Endothelial cell of umbilical vein (primary cell): ENCODE measurements around the gene COPZ2.

Source experiments
- CTCF ChIP-seq, 2 donors: IDR thresholded peaks; 1 replicate in 1 of 2; 2 replicates in 1 of 2; pipeline ENCODE4 v1.5.1; 2011; ENCODE audit warnings: low read length in 2 of 2, mild to moderate bottlenecking in 2 of 2, moderate library complexity in 2 of 2, control low read depth in 1 of 2, inconsistent platforms in 1 of 2, low read depth in 1 of 2; ENCODE audit not compliant: insufficient read depth in 1 of 2; ENCODE audit errors: extremely low read depth in 1 of 2
- EZH2 ChIP-seq: IDR thresholded peaks from 2 replicates; pipeline ENCODE4 v1.6.1; 2012; ENCODE audit warnings: borderline replicate concordance, low read depth, mild to moderate bottlenecking, moderate library complexity, low read length, inconsistent platforms; ENCODE audit not compliant: severe bottlenecking
- MAX ChIP-seq: IDR thresholded peaks from 2 replicates; pipeline ENCODE4 v1.6.1; 2011; ENCODE audit not compliant: insufficient read depth, insufficient read length
- MYC ChIP-seq: IDR thresholded peaks from one replicate; pipeline ENCODE4 v1.6.1; 2011; ENCODE audit warnings: mild to moderate bottlenecking, low read depth, low read length
- POLR2AphosphoS5 ChIP-seq: IDR thresholded peaks from 2 replicates; pipeline ENCODE4 v1.6.1; 2012; ENCODE audit warnings: low read depth, mild to moderate bottlenecking, control low read depth, low read length, moderate library complexity; ENCODE audit not compliant: insufficient read depth

GRCh38 chr17:48025904-48026501 is 11.6 kb downstream of the COPZ2 start:
- no peak for TF ChIP-seq MYC
- TF ChIP-seq MAX: no peak
- TF ChIP-seq POLR2AphosphoS5: no peak
- no peak for TF ChIP-seq CTCF (IDR thresholded peaks at IDR 0.05; ENCODE audit: extremely low read depth in 1 of 2, insufficient read depth in 1 of 2, low read depth in 1 of 2, low read length in 2 of 2)
- TF ChIP-seq EZH2: no peak
